ENCODE data around the gene RAPGEF4. TPM values are rescaled to one million over a fixed set of nuclear protein-coding genes. Genes with fewer than 3 reads are reported as not detected.

RAPGEF4 gene
- total and polyA plus RNA-seq, 2 of the 8 experiments (the other 6 are each of a cell fraction or from before 2014, with no cell fraction given): 1.2 to 2.6 TPM

DNA sequence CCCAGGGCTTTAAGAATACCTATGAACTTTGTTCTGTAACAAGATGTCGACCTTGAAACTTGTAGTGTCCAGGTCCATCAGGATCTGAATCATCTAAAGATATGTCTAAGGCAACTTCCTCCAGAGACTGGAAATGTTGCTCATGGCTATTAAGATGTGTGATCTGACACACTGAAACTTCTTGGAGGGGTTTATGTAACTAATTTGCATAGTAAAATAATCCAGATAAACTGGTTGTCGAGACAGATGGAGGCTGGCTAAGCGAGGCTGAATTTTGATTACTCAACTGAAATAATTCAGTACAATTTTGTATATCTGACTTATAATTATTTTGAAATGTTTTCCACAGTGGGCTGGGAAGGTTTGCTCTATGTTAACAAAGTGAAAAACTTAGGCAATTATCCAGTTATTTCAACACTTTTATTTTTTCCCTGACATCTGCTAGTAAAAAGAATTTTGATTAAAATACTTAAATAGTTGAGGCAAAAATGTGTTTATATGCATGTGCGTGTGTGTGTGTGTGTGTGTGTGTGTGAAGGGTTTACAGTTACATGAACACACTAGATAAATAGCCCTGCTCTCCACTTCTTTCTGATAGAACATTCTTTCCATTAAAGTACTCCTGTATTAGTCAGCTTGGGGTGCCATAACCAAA, 328.6 kb downstream of the RAPGEF4 start:
- Histone ChIP-seq H2BK120ac (replicated peaks; ENCODE audit: low read depth, low read length) (no peak overlapping the region), H4K5ac (ENCODE audit: insufficient read length, low read depth, low read length) (no peak overlapping the region), H3K9ac (replicated peaks in 1 of 4; ENCODE audit: extremely low read depth in 1 of 4, low read depth in 3 of 4, low read length in 3 of 4) (no peak overlapping the region), H3K36me3 (ENCODE audit: control insufficient read depth in 2 of 4, insufficient read depth in 4 of 4, low read length in 3 of 4) (no peaks in the 10 kb centered on the region), H2BK12ac (ENCODE audit: low read depth, low read length) (no peak overlapping the region), H3K23me2 (ENCODE audit: low read depth, low read length) (no peaks in the 10 kb centered on the region), H3K27ac (ENCODE audit: low read depth, low read length) (no peak overlapping the region), H3K79me2 (ENCODE audit: control insufficient read depth in 1 of 2, insufficient read depth in 2 of 2, low read length in 2 of 2) (no peaks in the 10 kb centered on the region), H3K27me3 (replicated peaks in 1 of 4; ENCODE audit: control insufficient read depth in 3 of 4, extremely low read depth in 1 of 4, insufficient read depth in 3 of 4, low read length in 3 of 4) (no peaks in the 10 kb centered on the region), H3K18ac (ENCODE audit: extremely low read depth, low read length) (no peak overlapping the region), H3K4me2 (ENCODE audit: insufficient read depth in 1 of 2, low read depth in 2 of 2, low read length in 2 of 2) (no peak overlapping the region), H3K4me3 (ENCODE audit: extremely low read depth in 1 of 4, insufficient read depth in 2 of 4, low read depth in 3 of 4, low read length in 4 of 4) (no peak overlapping the region), H4K20me1 (replicated peaks in 1 of 2; ENCODE audit: control insufficient read depth in 1 of 2, insufficient read depth in 2 of 2, low read length in 2 of 2) (no peaks in the 10 kb centered on the region), H3K9me3 (ENCODE audit: insufficient read depth in 2 of 2, low read depth in 1 of 2, low read length in 1 of 2) (no peaks in the 10 kb centered on the region), H3K23ac (ENCODE audit: insufficient read length) (no peak overlapping the region), H3K79me1 (ENCODE audit: low read depth, low read length) (no peaks in the 10 kb centered on the region), H4K91ac (replicated peaks; ENCODE audit: insufficient read length, low read length) (no peak overlapping the region), H2BK15ac (ENCODE audit: low read length) (no peak overlapping the region), H3K4me1 (replicated peaks in 1 of 4; ENCODE audit: control insufficient read depth in 3 of 4, insufficient read depth in 4 of 4, low read length in 3 of 4) (0 out of 7 replicates have a peak, but pooled peaks cover 0 to 2% (median 0%) of the 10 kb centered on the region in 4 experiments), H2AK5ac (ENCODE audit: low read depth, low read length) (no peak overlapping the region), H3K56ac (replicated peaks; ENCODE audit: insufficient read length, low read depth, low read length) (no peak overlapping the region), H2AFZ (ENCODE audit: low read length) (no peak overlapping the region), H2BK5ac (ENCODE audit: low read depth, low read length) (no peak overlapping the region), H3K14ac (ENCODE audit: insufficient read length) (no peak overlapping the region), H3K4ac (replicated peaks; ENCODE audit: insufficient read length, low read depth, low read length) (no peak overlapping the region), H4K8ac (ENCODE audit: extremely low read depth, insufficient read depth, low read length) (no peak overlapping the region), H2BK20ac (ENCODE audit: low read length) (no peak overlapping the region)
- CTCF ChIA-PET (ENCODE audit: partially characterized antibody): interaction anchor here (0.7 to 1.5 kb wide), 3 partner anchors 11 to 146 kb away, joined by 3 to 5 read pairs (median 3); no protein-coding TSS in a partner anchor
- FAIRE-seq (no peak), DNase-seq (ENCODE audit: low read depth in 1 of 2, low spot score in 2 of 2) (no peak)
- no peak for TF ChIP-seq CEBPB (IDR thresholded peaks at IDR 0.05; ENCODE audit: low read depth, low read length)
- TF ChIP-seq BCL11A (IDR thresholded peaks at IDR 0.05; ENCODE audit: low read depth in 2 of 2, low read length in 2 of 2): no peak
- no peak for TF ChIP-seq KDM1A (IDR thresholded peaks at IDR 0.05; ENCODE audit: borderline replicate concordance, low read length)
- no peak for TF ChIP-seq RNF2 (IDR thresholded peaks at IDR 0.05; ENCODE audit: borderline replicate concordance, low read depth, low read length, missing control alignments, poor library complexity, severe bottlenecking)
- TF ChIP-seq SP4 (IDR thresholded peaks at IDR 0.05; ENCODE audit: low read length): no peak
- no peak for TF ChIP-seq CBX5 (IDR thresholded peaks at IDR 0.05; ENCODE audit: low read depth, low read length)
- no peak for TF ChIP-seq JUND (IDR thresholded peaks at IDR 0.05; ENCODE audit: low read length)
- TF ChIP-seq, protein P1, sequence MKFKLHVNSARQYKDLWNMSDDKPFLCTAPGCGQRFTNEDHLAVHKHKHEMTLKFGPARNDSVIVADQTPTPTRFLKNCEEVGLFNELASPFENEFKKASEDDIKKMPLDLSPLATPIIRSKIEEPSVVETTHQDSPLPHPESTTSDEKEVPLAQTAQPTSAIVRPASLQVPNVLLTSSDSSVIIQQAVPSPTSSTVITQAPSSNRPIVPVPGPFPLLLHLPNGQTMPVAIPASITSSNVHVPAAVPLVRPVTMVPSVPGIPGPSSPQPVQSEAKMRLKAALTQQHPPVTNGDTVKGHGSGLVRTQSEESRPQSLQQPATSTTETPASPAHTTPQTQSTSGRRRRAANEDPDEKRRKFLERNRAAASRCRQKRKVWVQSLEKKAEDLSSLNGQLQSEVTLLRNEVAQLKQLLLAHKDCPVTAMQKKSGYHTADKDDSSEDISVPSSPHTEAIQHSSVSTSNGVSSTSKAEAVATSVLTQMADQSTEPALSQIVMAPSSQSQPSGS (IDR thresholded peaks at IDR 0.05; ENCODE audit: low read length): no peak
- no peak for TF ChIP-seq TAF7 (optimal IDR thresholded peaks at IDR 0.05; ENCODE audit: borderline replicate concordance, low read depth, low read length)
- WGBS, 2 experiments (ENCODE audit: extremely low coverage in 1 of 2, insufficient coverage in 1 of 2, insufficient read length in 1 of 2, insufficient replicate concordance in 2 of 2, low coverage in 1 of 2, low lambda C conversion rate in 2 of 2, missing lambda C conversion rate in 1 of 2): 82% methylated on average over 4 of the region's 4 CpGs; no CpG with 5 or more reads in 1 of the 2 experiments
- POLR2A ChIA-PET (ENCODE audit: partially characterized antibody): no interaction called here

All from H1 (cell line).